Measurements from ENCODE around the gene PPM1H.

The PPM1H gene

GRCh38 chr12:62908674-62909073 is 26.3 kb downstream of the PPM1H start:
- H3K9ac ChIP-seq (ENCODE audit: low read depth, low read length): no peak overlapping the region
- no peaks in the 10 kb centered on the region for H3K36me3 ChIP-seq (ENCODE audit: control insufficient read depth, insufficient read depth, low read length)
- H3K9me3 ChIP-seq (ENCODE audit: control insufficient read depth, insufficient read depth, low read length): no peaks in the 10 kb centered on the region
- H3K4me3 ChIP-seq (ENCODE audit: low read depth, low read length): no peak overlapping the region
- H3K27ac ChIP-seq (ENCODE audit: low read depth, low read length): no peak overlapping the region
- no peaks in the 10 kb centered on the region for H3K27me3 ChIP-seq (ENCODE audit: control insufficient read depth, insufficient read depth, low read length)
- peaks cover 12% of the 10 kb centered on the region; the same call in 1 of the 2 replicates for H3K4me1 ChIP-seq (ENCODE audit: control insufficient read depth, insufficient read depth, low read length)

DNA sequence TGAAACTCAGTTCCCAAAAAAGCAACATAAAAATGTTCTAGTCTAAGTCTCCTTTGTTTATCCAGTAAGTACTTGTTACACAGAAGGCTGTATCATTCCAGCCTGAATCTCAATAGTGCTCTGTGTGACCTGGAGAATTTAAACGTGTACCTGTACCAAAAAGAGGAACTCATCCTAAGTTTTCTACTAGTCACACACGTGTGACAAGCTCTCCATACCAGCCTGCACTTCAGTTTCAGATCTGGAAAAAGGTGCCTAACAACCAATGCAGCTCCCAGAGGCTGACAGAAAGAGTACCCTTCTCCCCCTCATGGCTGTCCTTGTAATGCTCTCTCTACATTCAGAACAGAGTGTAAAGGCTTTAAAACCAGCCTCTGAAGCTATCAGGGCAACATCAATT is 27.4 kb downstream of the PPM1H start:
- H3K9ac ChIP-seq (ENCODE audit: low read depth, low read length): no peak overlapping the region
- no peaks in the 10 kb centered on the region for H3K36me3 ChIP-seq (ENCODE audit: control insufficient read depth, insufficient read depth, low read length)
- H3K9me3 ChIP-seq (ENCODE audit: control insufficient read depth, insufficient read depth, low read length): no peaks in the 10 kb centered on the region
- no peak overlapping the region for H3K4me3 ChIP-seq (ENCODE audit: low read depth, low read length)
- no peaks in the 10 kb centered on the region for H3K27me3 ChIP-seq (ENCODE audit: control insufficient read depth, insufficient read depth, low read length)
- H3K27ac ChIP-seq (ENCODE audit: low read depth, low read length): no peak overlapping the region
- H3K4me1 ChIP-seq (ENCODE audit: control insufficient read depth, insufficient read depth, low read length): peaks cover 7% of the 10 kb centered on the region; the same call in 1 of the 2 replicates

DNA sequence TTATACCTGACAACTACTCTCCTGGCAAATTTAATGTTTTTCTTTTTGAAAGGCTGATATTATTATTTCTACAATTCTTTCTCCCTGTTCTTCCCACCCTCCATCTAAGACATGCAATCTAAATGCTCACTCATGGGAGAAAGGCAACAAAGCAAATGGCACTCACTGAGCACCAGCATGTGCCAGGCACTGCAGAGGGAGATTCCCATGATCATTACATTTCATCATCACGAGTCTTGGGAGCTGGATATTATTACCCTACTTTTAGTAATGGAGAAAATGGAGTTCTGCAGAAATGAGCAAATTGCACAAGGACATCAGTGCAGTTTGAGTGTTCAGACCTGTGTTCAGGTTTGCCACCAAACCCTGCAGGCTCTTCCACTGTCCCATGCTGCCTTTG is 27.9 kb downstream of the PPM1H start:
- Histone ChIP-seq H3K27me3 (ENCODE audit: control insufficient read depth, insufficient read depth, low read length) (no peaks in the 10 kb centered on the region), H3K36me3 (ENCODE audit: control insufficient read depth, insufficient read depth, low read length) (no peaks in the 10 kb centered on the region), H3K9me3 (ENCODE audit: control insufficient read depth, insufficient read depth, low read length) (no peaks in the 10 kb centered on the region), H3K9ac (ENCODE audit: low read depth, low read length) (no peak overlapping the region), H3K4me1 (ENCODE audit: control insufficient read depth, insufficient read depth, low read length) (peaks cover 7% of the 10 kb centered on the region; the same call in 1 of the 2 replicates), H3K4me3 (ENCODE audit: low read depth, low read length) (no peak overlapping the region), H3K27ac (ENCODE audit: low read depth, low read length) (no peak overlapping the region)

GRCh38 chr12:62903151-62903550 is 31.8 kb downstream of the PPM1H start:
- Histone ChIP-seq H3K9ac (ENCODE audit: low read depth, low read length) (no peak overlapping the region), H3K27me3 (ENCODE audit: control insufficient read depth, insufficient read depth, low read length) (no peaks in the 10 kb centered on the region), H3K27ac (ENCODE audit: low read depth, low read length) (no peak overlapping the region), H3K36me3 (ENCODE audit: control insufficient read depth, insufficient read depth, low read length) (no peaks in the 10 kb centered on the region), H3K4me3 (ENCODE audit: low read depth, low read length) (no peak overlapping the region), H3K9me3 (ENCODE audit: control insufficient read depth, insufficient read depth, low read length) (no peaks in the 10 kb centered on the region), H3K4me1 (ENCODE audit: control insufficient read depth, insufficient read depth, low read length) (peaks cover 12% of the 10 kb centered on the region)

- H3K9ac ChIP-seq (ENCODE audit: low read depth, low read length): no peak overlapping the region
- no peaks in the 10 kb centered on the region for H3K27me3 ChIP-seq (ENCODE audit: control insufficient read depth, insufficient read depth, low read length)
- H3K4me1 ChIP-seq (ENCODE audit: control insufficient read depth, insufficient read depth, low read length): peaks cover 12% of the 10 kb centered on the region
- no peaks in the 10 kb centered on the region for H3K36me3 ChIP-seq (ENCODE audit: control insufficient read depth, insufficient read depth, low read length)
- no peaks in the 10 kb centered on the region for H3K9me3 ChIP-seq (ENCODE audit: control insufficient read depth, insufficient read depth, low read length)
- no peak overlapping the region for H3K4me3 ChIP-seq (ENCODE audit: low read depth, low read length)
- H3K27ac ChIP-seq (ENCODE audit: low read depth, low read length): no peak overlapping the region
Measured at GRCh38 chr12:62900686-62901272, 34.2 kb downstream of the PPM1H start.

- H3K9ac ChIP-seq (ENCODE audit: low read depth, low read length): no peak overlapping the region
- no peak overlapping the region for H3K27ac ChIP-seq (ENCODE audit: low read depth, low read length)
- no peak overlapping the region for H3K4me3 ChIP-seq (ENCODE audit: low read depth, low read length)
- no peaks in the 10 kb centered on the region for H3K9me3 ChIP-seq (ENCODE audit: control insufficient read depth, insufficient read depth, low read length)
- H3K36me3 ChIP-seq (ENCODE audit: control insufficient read depth, insufficient read depth, low read length): no peaks in the 10 kb centered on the region
- no peaks in the 10 kb centered on the region for H3K27me3 ChIP-seq (ENCODE audit: control insufficient read depth, insufficient read depth, low read length)
- H3K4me1 ChIP-seq (ENCODE audit: control insufficient read depth, insufficient read depth, low read length): peaks cover 17% of the 10 kb centered on the region
Measured at GRCh38 chr12:62899568-62900390, 35.2 kb downstream of the PPM1H start.

DNA sequence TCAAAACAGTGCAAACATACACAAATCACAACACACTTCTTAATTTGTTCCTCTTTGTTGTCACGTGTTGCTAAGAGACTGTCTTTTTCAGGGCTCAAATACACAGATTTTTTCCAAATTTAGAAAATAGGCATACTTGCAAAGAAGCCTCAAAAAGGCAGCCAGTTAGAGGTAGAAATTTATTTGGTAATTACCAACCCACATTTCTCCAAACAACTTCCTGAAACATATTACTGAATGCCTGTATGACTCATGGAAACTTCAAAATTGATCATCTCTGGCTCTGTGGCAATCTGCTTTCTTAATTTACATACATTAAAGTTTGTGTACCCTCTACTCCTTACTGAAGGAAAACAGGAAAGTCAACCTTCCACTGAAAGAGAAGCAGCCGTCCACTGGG is 36.4 kb downstream of the PPM1H start:
- no peak overlapping the region for H3K27ac ChIP-seq (ENCODE audit: low read depth, low read length)
- no peak overlapping the region for H3K9ac ChIP-seq (ENCODE audit: low read depth, low read length)
- H3K36me3 ChIP-seq (ENCODE audit: control insufficient read depth, insufficient read depth, low read length): no peaks in the 10 kb centered on the region

GRCh38 chr12:62895351-62895877 is 39.5 kb downstream of the PPM1H start:
- H3K4me1 ChIP-seq (ENCODE audit: control insufficient read depth, insufficient read depth, low read length): 0 out of 2 replicates have a peak, but pooled peaks cover 9% of the 10 kb centered on the region

More for the DNA sequence above, 36.4 kb downstream of the PPM1H start:
- Histone ChIP-seq H3K4me1 (ENCODE audit: control insufficient read depth, insufficient read depth, low read length) (peaks cover 17% of the 10 kb centered on the region), H3K9me3 (ENCODE audit: control insufficient read depth, insufficient read depth, low read length) (no peaks in the 10 kb centered on the region), H3K27me3 (ENCODE audit: control insufficient read depth, insufficient read depth, low read length) (no peaks in the 10 kb centered on the region), H3K4me3 (ENCODE audit: low read depth, low read length) (no peak overlapping the region)

GRCh38 chr12:62893276-62893675 is 41.7 kb downstream of the PPM1H start:
- 0 out of 2 replicates have a peak, but pooled peaks cover 5% of the 10 kb centered on the region for H3K4me1 ChIP-seq (ENCODE audit: control insufficient read depth, insufficient read depth, low read length)
- H3K36me3 ChIP-seq (ENCODE audit: control insufficient read depth, insufficient read depth, low read length): no peaks in the 10 kb centered on the region
- no peak overlapping the region for H3K27ac ChIP-seq (ENCODE audit: low read depth, low read length)
- H3K4me3 ChIP-seq (ENCODE audit: low read depth, low read length): no peak overlapping the region
- no peaks in the 10 kb centered on the region for H3K9me3 ChIP-seq (ENCODE audit: control insufficient read depth, insufficient read depth, low read length)
- no peaks in the 10 kb centered on the region for H3K27me3 ChIP-seq (ENCODE audit: control insufficient read depth, insufficient read depth, low read length)
- H3K9ac ChIP-seq (ENCODE audit: low read depth, low read length): no peak overlapping the region

More at GRCh38 chr12:62895351-62895877, 39.5 kb downstream of the PPM1H start:
- H3K4me3 ChIP-seq (ENCODE audit: low read depth, low read length): no peak overlapping the region
- H3K9ac ChIP-seq (ENCODE audit: low read depth, low read length): no peak overlapping the region
- H3K27ac ChIP-seq (ENCODE audit: low read depth, low read length): no peak overlapping the region
- no peaks in the 10 kb centered on the region for H3K36me3 ChIP-seq (ENCODE audit: control insufficient read depth, insufficient read depth, low read length)
- H3K27me3 ChIP-seq (ENCODE audit: control insufficient read depth, insufficient read depth, low read length): no peaks in the 10 kb centered on the region
- no peaks in the 10 kb centered on the region for H3K9me3 ChIP-seq (ENCODE audit: control insufficient read depth, insufficient read depth, low read length)

DNA sequence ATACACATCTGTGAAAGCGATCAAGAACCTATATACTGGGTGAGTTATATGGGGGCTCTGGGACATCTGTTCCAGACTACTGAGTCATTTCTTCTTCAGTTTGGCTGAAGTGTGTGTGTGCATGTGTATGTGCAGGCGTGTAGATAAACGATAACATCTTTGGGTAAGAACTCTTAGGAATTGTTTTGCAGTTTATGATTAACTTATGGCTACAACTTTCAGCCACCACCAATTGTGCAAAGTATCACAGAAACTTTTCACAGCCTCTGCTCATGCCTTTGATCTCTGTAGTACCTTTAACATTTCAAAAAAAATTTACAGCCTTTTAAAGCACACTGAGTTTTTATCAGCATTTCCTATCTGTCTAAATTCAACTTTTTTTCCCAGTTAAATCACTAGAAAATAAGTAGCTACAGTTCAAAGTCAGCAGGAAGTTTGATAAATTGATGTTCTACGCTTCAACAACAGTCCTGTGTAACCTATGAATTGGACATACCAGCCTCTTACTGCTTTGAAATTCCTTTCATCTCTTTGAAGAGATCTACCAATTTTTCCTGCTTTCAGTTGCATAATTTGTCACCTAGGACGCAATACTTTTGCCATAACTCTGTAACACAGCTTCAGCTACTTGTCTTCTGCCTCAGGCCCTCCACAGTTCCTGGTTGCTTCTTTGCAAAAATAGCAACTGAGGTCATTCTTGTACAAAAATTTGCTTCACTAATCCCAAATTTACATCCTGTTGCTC is 43.0 kb downstream of the PPM1H start:
- H3K27me3 ChIP-seq (ENCODE audit: control insufficient read depth, insufficient read depth, low read length): no peaks in the 10 kb centered on the region
- H3K9me3 ChIP-seq (ENCODE audit: control insufficient read depth, insufficient read depth, low read length): no peaks in the 10 kb centered on the region
- 0 out of 2 replicates have a peak, but pooled peaks cover 5% of the 10 kb centered on the region for H3K4me1 ChIP-seq (ENCODE audit: control insufficient read depth, insufficient read depth, low read length)
- H3K36me3 ChIP-seq (ENCODE audit: control insufficient read depth, insufficient read depth, low read length): no peaks in the 10 kb centered on the region
- no peak overlapping the region for H3K27ac ChIP-seq (ENCODE audit: low read depth, low read length)
- H3K9ac ChIP-seq (ENCODE audit: low read depth, low read length): no peak overlapping the region
- no peak overlapping the region for H3K4me3 ChIP-seq (ENCODE audit: low read depth, low read length)

All from HUES48 (cell line).